SH-SY5Y (cell line): ENCODE data around the gene PRKG1.

Experiments used
- GATA2 ChIP-seq: IDR thresholded peaks from 2 replicates; pipeline ENCODE4 v1.6.1; 2011; ENCODE audit warnings: mild to moderate bottlenecking, low read depth, low read length
- GATA3 ChIP-seq: IDR thresholded peaks from 2 replicates; pipeline ENCODE4 v1.6.1; 2011; ENCODE audit warnings: low read depth, mild to moderate bottlenecking, low read length, moderate library complexity

GRCh38 chr10:52228556-52228955 is 1154.3 kb downstream of the PRKG1 start:
- TF ChIP-seq GATA3 (no peak), GATA2 (no peak)
